Germinal center (tissue), 1 donor: ENCODE data around the gene SLC26A11.

Source experiments
- DNase-seq: peaks from one replicate; pipeline ENCODE4 v3.0.0; 2012; ENCODE audit warnings: mixed read lengths, low spot score

The SLC26A11 gene

DNA sequence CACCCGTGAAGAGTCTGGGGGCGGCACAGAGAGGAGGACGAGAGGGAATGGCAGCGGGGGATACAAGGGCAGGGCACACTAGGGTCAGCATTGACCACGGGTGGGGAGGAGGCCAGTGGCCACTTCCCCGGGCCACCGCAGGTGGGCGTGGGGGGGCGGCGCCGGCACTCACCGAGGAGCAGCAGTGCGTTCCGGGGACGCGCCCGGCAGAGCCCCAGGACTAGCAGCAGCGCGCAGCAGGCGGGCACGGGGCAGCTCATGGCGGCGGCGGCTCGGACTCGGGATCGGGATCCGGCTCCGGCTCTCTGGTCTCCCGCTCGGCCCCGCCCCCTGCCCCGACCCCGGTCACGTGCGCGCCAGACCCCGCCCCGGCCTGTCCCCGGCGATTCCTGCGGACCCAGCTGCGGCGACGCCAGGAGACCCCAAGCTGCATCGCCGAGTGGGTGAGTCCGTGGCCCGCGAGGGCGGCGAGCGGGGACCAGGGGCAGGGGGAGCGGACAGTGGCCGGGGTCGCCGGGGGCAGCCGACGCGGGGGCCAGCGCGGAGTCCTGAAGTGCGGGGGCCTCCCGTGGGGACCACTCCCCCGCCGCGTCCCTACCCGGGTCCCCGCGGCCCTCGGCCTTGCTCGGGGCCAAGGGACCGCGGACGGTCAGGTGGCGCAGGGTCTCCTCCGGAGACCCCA, at the start of gene SLC26A11, which contains the start of gene SGSH:
TSS of gene SLC26A11 (plus strand) at position 374 of the 682 bp plus-strand sequence. CDS start 1,134 bp downstream, outside the sequence.
TSS of gene SGSH (minus strand) at position 280 of the 682 bp plus-strand sequence. CDS start at position 260, 20 bp downstream.
- DNase-seq = peak; percentile 85

DNA sequence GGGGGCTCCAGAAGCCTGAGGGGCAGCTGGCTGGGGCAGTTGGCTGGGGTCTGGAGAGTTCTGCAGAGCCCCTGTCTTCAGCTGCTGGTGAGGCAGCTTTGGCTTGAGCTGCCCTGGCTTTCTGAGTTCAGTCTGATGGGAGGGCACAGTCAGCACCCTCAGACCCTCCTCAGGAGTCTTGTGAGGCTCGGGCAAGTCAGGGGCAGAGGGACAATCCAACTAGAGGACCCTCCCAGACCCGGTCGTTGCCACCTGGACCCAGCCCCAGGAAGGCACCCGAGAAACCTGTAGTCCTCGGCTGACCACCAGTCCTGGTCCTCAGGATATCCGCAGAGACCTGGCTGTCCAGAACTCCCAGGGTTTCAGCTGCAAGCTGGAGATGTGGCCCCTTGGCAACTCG, 48.5 kb upstream of the SLC26A11 start:
- no peak for DNase-seq

DNA sequence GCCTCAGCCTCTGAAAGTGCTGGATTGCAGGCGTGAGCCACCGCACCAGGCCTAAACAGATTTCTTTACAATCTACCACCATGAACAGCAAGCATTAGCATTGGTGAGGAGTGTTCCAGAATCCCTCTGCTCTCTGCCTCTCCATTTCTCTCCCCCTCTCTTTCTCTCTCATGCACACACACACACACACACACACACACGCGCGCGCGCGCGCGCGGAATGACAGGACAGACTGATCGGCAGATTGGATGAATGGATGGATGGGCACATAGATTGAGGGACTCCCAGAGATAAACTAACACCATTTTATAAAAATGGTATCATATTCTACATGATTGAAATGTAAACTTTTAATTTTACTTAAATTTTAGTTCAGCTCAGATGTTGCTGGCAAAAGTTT, 47.1 kb upstream of the SLC26A11 start:
- no peak for DNase-seq

DNA sequence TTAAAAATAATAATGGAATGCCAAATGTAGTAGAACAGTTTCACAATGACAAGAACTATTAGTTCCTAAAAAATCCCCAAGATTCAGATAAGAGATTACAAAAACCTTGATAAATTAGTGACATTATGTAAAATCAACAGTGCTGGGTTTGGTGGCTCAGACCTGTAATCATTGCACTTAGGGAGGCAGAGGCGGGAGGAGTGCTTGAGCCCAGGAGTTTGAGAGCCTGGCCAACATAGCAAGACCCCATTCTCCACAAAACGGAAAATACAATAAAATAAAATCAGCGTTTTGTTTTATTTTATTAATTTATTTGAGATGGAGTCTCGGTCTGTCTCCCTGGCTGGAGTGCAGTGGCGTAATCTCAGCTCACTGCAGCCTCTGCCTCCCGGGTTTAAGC, 46.3 kb upstream of the SLC26A11 start:
- no peak for DNase-seq

- no peak for DNase-seq
Measured at GRCh38 chr17:80176757-80177156, 43.5 kb upstream of the SLC26A11 start.

DNA sequence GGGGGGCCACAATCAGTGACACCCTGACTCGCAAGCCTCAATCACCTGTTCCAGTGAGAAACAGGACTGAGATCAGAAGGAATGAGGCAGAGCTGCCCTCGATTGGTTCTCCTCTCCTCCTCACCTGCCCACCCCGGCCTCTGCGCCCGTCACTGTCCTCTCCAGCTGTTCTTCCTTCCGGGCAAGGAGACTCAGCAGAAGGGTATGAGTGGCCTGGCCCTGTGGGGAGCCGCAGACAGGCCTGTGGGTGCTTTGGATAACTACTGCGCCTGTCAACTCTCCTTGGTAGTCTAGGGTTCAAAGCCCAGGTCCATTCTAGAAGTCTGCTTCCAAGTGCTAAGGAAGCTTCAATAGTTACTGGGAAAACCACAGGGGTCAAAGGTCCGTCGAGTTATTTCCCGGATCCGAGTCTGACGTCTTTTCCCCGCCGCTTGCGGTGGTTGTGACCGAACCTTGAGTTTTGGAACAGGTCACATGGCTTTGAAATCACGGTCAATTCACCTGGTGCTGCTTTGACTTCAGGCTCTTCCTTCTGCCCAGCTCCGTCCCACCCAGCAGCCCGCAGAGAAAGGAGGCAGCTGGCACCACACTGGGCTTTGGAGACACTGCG, 42.1 kb upstream of the SLC26A11 start:
- no peak for DNase-seq

DNA sequence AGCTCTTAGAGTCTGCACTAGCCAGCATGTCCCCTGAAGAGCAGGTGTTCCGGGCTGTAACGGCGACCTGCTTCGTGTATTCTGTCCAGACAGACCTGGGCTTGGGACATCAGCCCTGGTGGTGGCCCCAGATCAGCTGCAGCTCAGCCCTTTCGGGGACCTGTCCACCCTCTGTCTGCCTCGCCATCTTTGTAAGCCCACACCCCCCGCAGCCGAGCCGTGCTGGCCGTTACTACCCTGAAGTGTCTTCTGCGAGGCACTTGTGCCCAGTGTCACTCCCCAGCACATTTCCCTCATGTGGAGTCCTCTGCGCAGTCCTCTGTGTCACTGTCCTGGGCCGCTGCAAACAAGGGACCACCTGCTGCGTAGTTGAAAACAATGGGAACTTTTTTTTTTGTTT, 40.0 kb upstream of the SLC26A11 start:
- no peak for DNase-seq

- no peak for DNase-seq
Measured at GRCh38 chr17:80181431-80181830, 38.8 kb upstream of the SLC26A11 start.

DNA sequence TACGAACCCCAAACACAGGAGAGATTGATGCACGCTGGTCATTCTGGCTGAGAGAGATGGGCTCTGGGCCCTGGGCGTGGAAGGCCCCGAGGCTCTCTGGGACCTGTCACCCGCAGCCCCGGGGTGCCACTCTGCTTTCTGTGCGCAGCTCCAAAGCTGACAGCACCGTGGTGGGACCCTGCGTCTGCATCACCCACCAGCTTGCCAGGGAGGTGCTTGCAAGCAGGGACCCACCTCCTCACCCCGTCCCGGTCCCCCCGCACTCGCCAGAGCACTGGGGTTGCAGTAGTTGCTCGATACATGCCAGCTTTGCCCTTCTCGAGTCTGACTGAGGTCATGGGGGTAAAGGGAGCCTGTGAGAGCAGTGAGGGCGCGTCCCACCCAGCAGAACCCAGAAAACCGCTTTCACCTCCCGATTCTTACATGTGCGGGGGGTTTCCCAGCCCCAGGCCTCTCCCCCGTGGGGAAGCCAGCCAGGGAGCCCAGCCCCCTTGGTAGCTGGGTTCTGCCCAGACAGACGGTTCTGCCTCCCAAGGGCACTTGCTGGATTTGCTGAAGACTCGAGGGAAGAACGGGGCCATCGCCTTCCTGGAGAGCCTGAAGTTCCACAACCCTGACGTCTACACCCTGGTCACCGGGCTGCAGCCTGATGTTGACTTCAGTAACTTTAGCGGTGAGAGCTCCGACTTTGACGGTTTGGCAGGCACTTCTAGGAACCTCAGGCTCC, 37.9 kb upstream of the SLC26A11 start:
- DNase-seq = no peak

DNA sequence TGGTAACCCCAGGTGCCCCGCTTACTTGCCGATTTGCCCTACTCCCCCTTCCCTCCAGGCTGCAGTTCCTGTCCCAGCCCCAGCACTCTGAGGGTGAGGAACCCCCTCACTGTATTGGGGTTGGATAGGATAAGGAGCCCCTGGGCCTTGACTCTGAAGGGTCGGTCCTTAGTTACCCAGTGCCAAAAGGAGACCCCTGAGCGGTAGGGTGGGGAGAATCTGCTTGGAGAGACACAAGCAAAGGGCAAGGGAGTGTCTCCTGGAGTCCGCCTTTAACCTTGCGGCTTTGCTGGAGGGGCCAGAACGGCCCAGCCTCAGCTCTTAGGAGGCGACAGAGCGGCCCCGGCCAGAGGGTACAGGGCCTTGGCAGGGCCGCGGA, 37.4 kb upstream of the SLC26A11 start:
- DNase-seq = no peak

- DNase-seq = no peak
Measured at GRCh38 chr17:80183581-80184422, 36.4 kb upstream of the SLC26A11 start.

GRCh38 chr17:80184423-80184714, 35.9 kb upstream of the SLC26A11 start:
- DNase-seq = no peak

DNA sequence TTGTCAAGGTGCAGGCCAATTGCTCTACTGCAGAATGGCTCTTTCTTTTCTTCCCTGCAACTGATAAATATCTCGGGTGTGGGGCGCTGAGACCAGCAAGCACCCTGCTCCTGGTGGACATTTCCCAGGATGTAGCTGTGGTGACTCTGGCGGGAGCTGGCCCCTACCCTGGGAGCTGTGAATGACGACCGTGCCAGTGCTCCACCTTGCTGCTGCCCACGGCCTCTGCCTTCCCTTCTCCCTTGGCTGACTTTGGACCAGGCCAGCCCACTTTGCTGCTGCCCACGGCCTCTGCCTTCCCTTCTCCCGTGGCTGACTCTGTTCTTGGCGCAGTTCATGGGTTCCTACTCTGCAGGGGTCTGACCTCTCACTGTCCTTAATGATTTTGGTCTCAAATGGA, 34.3 kb upstream of the SLC26A11 start:
- DNase-seq = no peak

GRCh38 chr17:80187090-80187489, 33.1 kb upstream of the SLC26A11 start:
- no peak for DNase-seq

- DNase-seq = no peak
Measured at GRCh38 chr17:80187515-80187941, 32.7 kb upstream of the SLC26A11 start.

DNA sequence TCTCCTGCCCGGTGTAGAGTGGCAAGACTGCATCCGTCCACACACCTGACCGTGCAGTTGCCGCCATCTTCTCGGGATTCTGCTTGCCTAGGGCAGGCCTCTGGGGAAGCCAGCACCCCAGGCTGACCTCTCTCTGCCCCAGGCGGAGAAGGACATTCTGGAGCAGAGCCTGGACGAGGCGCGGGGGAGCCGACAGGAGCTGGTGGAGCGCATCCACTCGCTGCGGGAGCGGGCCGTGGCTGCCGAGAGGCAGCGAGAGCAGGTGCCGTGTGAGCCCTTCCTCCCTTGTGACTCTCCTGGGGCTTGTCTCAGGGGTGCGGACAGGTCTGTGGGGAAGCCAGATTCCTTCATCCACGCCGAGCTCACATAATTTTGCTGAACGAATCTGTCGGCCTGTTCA, 30.6 kb upstream of the SLC26A11 start:
- DNase-seq = no peak

- no peak for DNase-seq
Measured at GRCh38 chr17:80190716-80191115, 29.5 kb upstream of the SLC26A11 start.

DNA sequence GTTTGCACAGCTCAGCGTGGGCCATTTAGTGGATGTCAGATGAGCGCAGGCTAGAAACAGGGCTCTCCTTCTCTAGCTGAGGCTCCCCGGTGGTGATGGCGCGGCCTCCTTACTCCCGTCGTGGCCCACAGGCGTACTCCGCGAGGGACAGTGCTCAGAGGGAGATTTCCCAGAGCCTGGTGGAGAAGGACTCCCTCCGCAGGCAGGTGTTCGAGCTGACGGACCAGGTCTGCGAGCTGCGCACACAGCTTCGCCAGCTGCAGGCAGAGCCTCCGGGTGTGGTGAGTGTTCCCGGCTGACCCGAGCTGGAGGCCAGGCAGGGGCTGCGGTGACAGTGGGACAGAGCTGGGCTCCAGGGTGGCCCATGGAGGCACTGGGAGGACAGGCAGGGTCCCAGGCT, 29.0 kb upstream of the SLC26A11 start:
- no peak for DNase-seq

DNA sequence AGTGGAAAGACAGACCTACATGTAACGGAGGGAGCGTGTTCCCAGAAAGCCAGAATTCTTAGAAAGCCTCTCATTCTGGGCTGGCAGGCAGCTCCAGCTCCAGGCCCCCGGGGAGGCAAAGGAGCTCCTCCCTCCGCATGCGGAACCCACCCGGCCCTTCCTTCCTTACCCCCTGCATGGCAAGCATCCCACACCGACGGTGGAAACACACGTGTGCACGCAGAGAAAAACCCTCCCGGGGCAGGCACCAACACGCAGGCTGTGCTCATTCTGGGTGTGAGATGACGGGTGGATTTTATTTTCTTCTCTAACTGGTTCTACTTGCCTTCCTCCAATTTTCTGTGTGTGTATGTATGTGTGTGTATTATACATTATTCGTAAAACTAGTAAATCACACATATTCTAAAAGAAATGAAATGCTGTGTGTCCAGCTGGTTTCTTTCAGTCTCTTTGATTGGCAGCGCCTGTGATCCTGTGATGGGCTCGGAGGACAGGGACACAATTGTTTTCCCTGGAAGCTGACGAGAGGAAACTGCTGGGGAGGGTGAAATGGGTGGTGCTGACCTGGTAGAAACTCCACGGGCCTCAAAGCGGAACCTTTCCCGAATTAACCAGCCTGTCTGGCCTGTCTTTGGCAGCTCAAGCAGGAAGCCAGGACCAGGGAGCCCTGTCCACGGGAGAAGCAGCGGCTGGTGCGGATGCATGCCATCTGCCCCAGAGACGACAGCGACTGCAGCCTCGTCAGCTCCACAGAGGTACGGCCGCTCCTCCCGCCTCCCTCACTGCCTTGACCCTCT, 28.2 kb upstream of the SLC26A11 start:
- no peak for DNase-seq

GRCh38 chr17:80195141-80195540, 25.1 kb upstream of the SLC26A11 start:
- no peak for DNase-seq

DNA sequence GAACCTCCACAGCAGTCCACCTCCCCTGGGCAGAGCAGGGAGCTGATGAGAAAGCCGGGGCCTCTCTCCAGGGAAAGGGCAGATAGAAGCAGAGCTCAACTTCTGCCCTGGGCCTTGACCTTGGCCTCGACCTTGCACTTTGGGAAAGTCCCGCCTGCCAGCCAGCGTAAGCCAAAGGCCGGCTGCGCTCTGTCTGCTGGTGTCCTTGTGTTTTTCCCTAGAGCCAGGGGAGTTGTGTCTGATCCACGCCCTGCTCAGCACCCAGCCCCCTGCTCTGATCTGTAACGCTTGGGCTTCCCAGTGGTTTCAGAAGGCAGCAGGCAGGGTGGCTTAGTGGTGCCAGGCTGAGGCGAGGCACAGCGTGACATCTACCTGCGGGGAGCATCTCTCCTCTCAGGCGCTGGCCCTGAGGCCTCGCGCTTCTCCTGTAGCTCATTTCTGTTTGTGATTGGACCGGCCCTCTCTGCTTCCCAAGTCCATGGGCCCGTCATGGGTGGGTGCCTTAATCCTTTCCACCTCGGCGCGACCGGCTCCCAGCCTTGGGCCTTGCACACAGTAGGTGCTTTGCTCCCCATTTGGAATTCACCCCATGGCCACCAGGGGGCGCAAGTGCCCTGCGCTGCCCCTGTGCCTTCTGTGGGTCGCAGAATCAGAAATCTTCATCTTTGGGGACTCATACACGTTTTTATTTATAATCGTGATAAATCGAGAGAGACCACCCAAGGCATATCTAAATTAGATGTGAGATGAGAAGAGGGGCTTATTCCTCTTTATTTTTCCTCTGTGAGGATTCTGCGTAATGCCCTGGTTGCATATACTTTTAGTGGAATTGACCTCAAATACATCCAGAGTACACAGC, 24.3 kb upstream of the SLC26A11 start:
- no peak for DNase-seq
